OCI-LY3 (cell line): ENCODE results near the gene PRSS56.

ENCODE experiments used
- CTCF ChIP-seq: fragments of 200-600, 300-600 bp; sonication (generic); IDR thresholded peaks from 2 replicates; pipeline ENCODE4 v1.5.1; 2014; ENCODE audit warnings: antibody characterized with exemption, low read length, low read depth
- EZH2phosphoT487 ChIP-seq: fragments of 200-600 bp; shearing (Covaris generic); IDR thresholded peaks from 2 replicates; pipeline ENCODE4 v1.6.1; 2018; ENCODE audit warnings: antibody characterized with exemption, mixed run types, low read depth

GRCh38 chr2:232485348-232485756 is 34.8 kb upstream of the PRSS56 start:
- no peak for TF ChIP-seq EZH2phosphoT487
- TF ChIP-seq CTCF = no peak
